Thyroid gland (tissue), 4 donors: ENCODE results near the gene RMND5A.

Experiments used
- CTCF ChIP-seq, 6 experiments: fragments of 200-600 bp in 3 of 6; fragments of 450-650 bp in 3 of 6; sonication (generic) in 3 of 6; IDR thresholded peaks; one replicate each; pipeline ENCODE4 v1.5.1; 2016 to 2019; ENCODE audit warnings: antibody characterized with exemption in 6 of 6, mild to moderate bottlenecking in 2 of 6, inconsistent platforms in 1 of 6, moderate library complexity in 1 of 6
- POLR2A ChIP-seq, 2 donors: fragments of 450-650 bp; IDR thresholded peaks; one replicate each; pipeline ENCODE4 v1.6.1; 2017; ENCODE audit warnings: antibody characterized with exemption in 2 of 2, mild to moderate bottlenecking in 2 of 2, moderate library complexity in 1 of 2

GRCh38 chr2:86768189-86768949, 48.3 kb downstream of the RMND5A start:
- TF ChIP-seq CTCF (IDR thresholded peaks at IDR 0.05) = no peak
- no peak for TF ChIP-seq POLR2A (IDR thresholded peaks at IDR 0.05)
